H54 (cell line): ENCODE measurements around the gene CD99.
"Not testable (repeated sequence)": the region's sequence is repeated elsewhere in the genome, so short reads cannot be mapped to it uniquely, and the experiment has no call there.

Experiments
- DNase-seq: peaks from one replicate; pipeline ENCODE4 v3.0.0; 2011; ENCODE audit warnings: low spot score, mixed read lengths; ENCODE audit not compliant: insufficient read length
- FAIRE-seq: peaks from 3 replicates; lab custom pipeline; 2011; peaks lifted over from hg19 to GRCh38; lab: Jason Lieb, UNC
- POLR2A ChIP-seq: IDR thresholded peaks from 2 replicates; pipeline ENCODE4 v1.6.1; 2011; ENCODE audit warnings: low read depth, mild to moderate bottlenecking, low read length

CD99 gene

DNA sequence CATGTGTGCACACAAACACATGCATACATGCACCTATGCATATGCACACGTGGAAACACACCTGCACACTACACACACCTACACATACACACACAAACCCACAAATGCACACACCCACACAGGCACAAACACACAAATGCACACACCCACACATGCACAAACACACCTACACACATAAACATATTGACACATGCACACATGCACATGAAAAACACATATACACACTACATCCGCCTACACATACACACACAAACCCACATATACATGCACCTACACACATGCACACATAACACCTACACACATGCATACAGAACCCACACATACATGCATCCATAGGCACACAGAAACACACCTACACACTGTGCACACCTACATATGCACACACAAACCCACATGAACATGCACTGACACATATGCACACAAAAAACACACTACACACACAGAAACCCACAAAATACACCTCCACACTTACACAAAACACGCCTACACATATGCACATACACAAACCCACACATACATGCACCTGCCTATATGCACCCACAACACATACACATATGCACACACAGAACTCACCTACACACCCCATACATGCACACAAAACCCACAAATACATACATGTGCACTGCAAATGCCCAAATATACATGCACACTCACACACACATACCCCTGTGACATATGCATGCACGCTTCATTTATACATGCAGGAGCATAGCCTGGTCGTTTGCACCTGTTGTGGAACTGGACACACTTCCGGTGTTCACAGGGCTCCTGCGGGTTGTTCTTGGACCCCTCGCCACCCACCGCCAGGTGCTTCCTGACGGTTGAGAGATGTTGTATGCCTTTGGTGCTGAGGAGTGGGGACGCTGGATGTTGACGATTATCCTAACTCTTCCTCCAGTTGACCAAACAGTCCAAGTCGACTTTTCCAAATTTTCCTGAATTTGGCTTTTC, 22.1 kb downstream of the CD99 start:
- FAIRE-seq (no peak), DNase-seq (no peak)
- no peak for TF ChIP-seq POLR2A

DNA sequence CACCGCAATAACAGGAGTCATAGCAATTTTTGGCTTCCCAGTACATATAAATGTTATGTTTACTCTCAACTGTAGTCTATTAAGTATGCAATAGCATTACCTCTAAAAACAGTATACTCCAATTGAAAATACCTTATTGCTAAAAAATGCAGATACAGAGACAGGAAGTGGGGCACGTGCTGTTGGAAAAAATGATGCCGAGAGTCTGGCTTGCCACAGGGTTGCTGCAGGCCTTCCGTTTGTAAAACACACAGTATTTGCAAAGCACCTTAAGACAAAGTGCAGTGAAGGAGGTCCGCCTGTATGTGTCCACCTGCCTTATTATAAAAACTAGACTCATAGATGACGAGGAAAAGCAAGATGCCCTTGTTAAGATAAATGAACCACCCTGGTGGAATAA, 23.5 kb downstream of the CD99 start:
- DNase-seq (no peak), FAIRE-seq (no peak)
- TF ChIP-seq POLR2A: no peak

DNA sequence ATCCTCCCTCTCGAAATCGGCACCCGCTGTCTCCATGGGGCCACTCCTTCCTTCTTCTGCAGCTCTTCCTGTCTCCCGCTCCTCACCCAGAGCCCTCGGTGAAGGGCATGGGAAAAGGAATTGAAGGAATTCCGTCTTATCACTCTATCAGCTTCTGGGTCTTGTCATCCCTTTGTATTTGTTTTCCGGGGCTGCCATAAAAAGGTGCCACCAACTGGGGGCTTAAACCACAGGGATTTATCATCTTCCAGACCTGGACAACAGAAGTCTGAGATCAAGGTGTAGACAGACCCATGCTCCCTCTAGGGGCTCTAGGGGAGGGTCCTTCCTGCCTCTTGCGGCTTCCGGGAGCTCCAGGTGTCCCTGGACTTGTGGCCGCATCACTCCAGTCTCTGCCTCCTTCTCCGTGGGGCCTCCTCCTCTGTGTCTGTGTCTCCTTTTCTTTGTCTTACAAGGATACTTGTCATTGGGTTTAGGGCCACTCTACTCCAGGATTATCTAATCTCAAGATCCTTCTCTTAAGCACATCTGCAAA, 24.0 kb downstream of the CD99 start:
- DNase-seq: no peak
- FAIRE-seq: no peak
- no peak for TF ChIP-seq POLR2A

DNA sequence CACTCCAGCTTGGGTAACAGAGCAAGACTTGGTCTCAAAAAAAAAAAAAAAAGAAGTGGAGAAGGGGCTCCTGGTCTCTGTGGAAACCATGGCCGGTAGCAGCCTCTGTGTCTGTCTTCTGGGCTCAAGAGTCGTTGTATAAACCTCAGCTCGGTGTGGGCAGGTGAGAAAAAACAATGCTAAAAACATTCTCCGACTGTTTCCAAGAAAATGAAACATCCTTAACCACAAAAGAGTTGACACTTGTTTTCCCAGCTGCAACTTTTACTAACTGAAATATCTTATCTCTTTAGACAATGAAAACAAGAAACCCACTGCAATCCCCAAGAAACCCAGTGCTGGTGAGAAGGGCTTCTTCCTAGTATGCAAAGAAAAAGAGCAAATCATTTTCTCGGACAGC, 26.2 kb downstream of the CD99 start:
- DNase-seq: no peak
- no peak for FAIRE-seq
- TF ChIP-seq POLR2A: no peak

DNA sequence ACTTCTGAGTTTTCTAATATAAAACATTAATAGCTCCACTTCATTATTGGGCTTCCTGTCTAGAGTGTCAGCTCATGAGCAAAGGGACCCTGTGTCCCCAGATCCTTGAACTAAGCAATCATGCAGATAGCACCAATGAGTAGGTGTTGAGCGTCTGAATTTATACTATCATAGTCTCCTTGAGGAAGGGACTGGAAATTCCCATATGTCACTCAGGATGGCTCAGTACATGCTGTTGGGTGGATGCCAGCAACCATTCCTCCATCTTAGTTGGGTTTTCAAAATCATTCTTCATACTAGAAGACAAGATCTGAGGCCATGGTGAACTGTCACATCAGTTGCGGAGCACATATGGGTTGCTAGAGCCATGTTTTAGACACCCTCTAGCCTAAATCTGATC, 27.7 kb downstream of the CD99 start:
- no peak for DNase-seq
- no peak for FAIRE-seq
- no peak for TF ChIP-seq POLR2A

DNA sequence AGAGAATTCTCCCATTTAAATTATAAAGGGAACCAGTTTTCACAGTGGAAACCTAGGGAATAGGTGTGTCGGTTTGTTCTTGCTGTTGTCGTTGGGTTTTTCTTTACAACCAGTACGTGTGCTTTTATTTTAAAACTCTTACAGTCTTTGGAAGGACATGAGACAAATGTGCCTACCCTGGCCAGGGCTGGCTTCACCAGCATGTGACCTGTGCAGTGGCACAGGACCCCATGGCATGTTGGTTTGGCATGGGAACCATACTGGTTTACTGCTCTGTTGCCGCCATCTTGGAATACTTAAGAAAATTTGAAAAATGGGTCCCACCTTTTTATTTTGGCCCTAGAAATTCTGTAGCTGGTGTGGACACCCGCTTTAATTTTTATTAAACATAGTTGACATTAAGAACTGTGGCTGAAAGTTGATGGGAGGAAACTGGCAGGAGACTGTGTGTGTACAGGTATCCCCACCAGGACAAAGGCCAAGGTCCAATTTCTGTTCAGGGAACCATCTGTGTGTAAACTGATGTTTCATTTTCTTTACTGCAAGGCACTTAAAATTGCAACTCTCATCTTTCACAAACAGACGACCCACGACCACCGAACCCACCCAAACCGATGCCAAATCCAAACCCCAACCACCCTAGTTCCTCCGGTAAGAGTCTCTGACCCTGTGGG, 28.8 kb downstream of the CD99 start:
- DNase-seq (no peak), FAIRE-seq (no peak)
- no peak for TF ChIP-seq POLR2A

DNA sequence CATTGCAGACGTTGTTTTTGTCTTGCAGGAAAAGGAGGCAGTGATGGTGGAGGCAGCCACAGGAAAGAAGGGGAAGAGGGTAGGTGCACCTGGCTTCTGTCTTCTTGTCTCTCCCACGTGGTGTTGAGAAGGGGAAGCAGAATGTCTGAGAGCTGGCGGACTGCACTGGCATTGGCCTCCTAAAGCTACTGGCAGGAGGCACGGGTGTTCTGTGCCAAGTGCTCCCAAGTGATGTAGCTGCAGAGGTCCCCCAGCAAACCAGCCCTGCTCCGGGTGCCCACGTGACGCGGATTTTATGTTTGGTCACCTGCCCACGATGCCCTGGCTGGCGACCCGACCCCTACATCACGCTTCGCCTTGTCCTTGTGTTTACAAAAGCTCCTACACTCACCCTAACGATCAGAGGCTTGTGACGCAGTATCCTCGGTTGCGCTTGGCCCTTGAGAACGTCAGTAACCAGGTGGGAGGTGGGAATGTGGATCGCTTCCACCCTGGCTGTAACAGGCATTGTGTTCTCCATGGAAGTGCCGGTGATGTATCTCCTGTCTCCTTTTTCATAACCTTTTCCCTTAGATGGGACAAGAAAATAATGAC, 32.3 kb downstream of the CD99 start:
- DNase-seq (no peak), FAIRE-seq (no peak)
- TF ChIP-seq POLR2A: no peak

DNA sequence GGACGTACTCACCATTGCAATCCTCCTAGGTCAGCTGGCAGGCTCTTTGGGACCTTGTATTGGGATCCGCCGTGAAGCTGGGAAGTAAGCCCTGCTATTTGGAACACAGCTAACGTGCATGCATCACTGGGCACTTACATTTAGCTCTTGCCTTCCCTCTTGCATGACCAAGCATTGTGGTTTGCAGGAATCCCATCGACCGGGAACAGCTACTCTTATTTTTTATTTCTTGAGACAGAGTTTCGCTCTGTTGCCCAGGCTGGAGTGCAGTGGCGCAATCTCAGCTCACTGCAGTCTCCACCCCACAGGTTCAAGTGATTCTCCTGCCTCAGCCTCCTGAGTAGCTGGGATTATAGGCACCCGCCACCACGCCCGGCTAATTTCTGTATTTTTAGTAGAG, 36.2 kb downstream of the CD99 start:
- FAIRE-seq, DNase-seq: not testable (repeated sequence)

DNA sequence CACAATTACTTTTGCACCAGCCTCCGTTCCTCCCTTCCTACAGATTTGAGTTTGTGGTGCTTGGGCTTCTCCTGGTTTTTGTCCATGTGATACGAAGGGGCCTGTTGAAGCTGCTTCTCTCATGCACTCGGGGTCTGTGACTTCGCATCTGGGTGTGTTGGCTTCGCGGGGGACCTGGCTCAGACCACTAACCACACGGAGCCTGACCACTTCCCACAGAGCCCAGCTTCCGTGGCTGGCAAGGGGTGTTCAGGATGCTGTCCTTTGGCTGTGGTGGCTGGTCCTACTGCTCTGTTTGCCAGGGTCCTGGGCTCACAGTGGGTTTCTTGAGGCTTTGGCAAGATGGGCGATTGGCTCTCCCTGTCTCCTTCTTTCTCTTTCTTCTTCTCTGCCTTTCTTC, 41.0 kb downstream of the CD99 start:
- no peak for TF ChIP-seq POLR2A
- DNase-seq (no peak), FAIRE-seq (no peak)

DNA sequence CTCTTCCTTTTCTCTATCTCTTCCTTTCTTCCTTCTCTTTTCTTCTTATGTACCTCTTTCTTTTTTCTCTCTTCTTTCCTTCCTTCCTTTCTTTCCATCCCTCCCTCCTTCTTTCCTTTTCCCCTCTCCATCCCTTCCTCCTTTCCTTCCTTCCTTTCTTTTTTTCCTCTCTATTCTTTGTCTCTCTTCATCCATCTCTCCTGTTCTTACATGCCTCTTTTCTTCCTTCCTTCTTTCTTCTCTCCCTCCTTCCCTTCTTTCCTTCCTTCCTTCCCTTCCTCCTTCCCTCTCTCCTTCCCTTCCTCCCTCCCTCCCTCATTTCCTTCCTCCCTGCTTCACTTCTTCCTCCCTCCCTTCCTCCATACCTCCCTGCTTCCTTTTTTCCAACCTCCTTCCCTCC, 41.6 kb downstream of the CD99 start:
- no peak for TF ChIP-seq POLR2A
- FAIRE-seq: no peak
- DNase-seq: no peak

DNA sequence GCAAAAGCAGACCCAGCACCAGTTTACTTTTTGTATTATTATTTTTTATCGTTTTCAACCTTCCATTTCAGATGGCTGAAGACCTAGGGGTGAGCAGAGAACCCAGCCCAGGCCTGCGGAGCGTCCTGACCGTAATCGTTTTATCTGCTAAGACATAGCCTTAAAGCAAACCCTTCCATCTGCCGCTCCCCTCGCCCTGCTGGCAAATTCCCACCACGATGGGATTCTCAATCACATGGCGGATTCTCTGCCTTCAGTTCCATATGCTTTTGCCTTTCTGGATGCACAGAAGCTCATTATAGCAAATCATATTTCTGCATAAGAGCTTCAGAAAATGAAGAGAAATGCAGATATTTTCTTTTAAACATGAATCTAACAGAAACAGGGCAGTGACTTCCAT, 42.2 kb downstream of the CD99 start:
- FAIRE-seq (no peak), DNase-seq (no peak)
- no peak for TF ChIP-seq POLR2A

DNA sequence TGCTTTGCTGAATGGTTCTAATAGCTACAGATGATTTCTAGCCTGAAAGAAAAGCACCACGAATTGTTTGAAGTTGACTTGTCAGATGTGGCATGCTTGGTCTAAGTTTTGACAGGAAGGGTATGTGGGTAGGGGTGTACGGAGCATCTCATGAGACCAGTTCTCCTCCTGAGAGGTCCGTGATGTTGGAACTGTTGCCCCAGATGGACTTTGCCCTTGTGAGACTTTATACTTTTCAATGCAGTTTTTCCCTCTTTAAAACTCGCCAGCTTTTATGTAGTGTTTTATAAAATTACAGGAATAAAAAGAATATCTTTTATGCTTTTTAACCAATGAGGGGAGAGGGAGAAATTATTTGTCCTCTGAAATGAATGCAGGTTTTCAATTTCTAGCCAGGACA, 44.2 kb downstream of the CD99 start:
- DNase-seq: no peak
- no peak for TF ChIP-seq POLR2A
- no peak for FAIRE-seq

DNA sequence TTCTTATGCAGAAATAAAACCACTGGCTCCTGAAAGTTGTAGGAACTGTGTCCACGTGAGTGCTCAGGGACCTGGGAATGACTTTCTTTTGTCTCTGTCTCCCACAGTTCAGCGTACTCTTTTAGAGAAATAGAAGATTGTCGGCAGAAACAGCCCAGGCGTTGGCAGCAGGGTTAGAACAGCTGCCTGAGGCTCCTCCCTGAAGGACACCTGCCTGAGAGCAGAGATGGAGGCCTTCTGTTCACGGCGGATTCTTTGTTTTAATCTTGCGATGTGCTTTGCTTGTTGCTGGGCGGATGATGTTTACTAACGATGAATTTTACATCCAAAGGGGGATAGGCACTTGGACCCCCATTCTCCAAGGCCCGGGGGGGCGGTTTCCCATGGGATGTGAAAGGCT, 49.6 kb downstream of the CD99 start:
- no peak for FAIRE-seq
- DNase-seq: no peak
- TF ChIP-seq POLR2A: no peak

DNA sequence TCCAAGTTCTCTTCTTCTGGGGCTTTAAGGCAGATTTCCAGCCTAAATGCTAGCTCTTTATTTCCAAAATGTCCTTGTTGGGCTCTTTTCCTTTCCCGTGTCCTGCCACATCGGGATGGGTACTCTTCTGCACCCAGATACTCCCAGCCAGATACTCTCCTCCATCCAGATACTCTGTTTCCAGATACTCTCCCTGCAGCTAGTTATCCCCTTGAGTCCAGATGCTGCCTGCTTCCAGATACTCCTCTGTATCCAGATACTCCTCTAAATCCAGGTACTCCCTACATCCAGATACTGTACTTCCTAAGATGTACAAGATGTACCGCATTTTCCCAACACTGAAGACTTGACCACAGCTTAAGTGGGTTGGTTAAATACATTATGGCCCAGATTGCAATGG, 50.3 kb downstream of the CD99 start:
- DNase-seq (no peak), FAIRE-seq (no peak)
- no peak for TF ChIP-seq POLR2A

DNA sequence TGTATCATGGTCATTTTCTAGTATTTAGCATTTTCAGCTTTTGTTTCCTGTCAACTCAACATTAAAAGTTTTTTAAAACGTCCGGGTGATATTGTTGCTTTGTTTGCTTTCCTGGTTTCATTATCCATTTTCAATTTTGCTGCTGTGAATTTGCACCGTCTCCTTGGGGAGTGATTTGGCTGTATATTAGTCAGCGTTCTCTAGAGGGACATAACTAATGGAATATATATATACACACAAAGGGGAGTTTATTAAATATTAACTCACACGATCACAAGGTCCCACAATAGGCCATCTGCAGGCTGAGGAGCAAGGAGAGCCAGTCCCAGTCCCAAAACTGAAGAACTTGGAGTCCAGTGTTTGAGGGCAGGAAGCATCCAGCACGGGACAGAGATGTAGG, 55.2 kb downstream of the CD99 start:
- FAIRE-seq: not testable (repeated sequence)

More for the DNA sequence above, 55.2 kb downstream of the CD99 start:
- DNase-seq: not testable (repeated sequence)
